Activated CD4-positive, alpha-beta T cell treated with anti-CD3 and anti-CD28 coated beads for 36 hours (primary cell): Measurements from ENCODE around the gene TREH. TPM values are rescaled to one million over a fixed set of nuclear protein-coding genes. Genes with fewer than 3 reads are reported as not detected.
A peak's percentile ranks its signal among the peaks of the same experiment; 100 is the strongest.

Experiments
- ATAC-seq: fragments of 200-7000 bp; cut with Tn5 transposase; one replicate; pipeline ENCODE4 v1.10.0; 2021; ENCODE audit warnings: mild to moderate bottlenecking, moderate library complexity
- CTCF ChIA-PET: fragments of 350-600 bp; sonication (Branson Sonifier 250); formaldehyde crosslinking; loops from one replicate; lab custom pipeline; 2021; ENCODE audit warnings: antibody characterized with exemption; lab: Charles Lee
- POLR2A ChIA-PET: fragments of 350-600 bp; sonication (Branson Sonifier 250); formaldehyde crosslinking; loops from one replicate; lab custom pipeline; 2021; ENCODE audit warnings: antibody characterized with exemption, inconsistent platforms; lab: Charles Lee
- DNase-seq: peaks from one replicate; pipeline ENCODE4 v3.0.0-alpha.2; 2020
- H3K27ac Mint-ChIP-seq: one replicate; pipeline ENCODE4 v1.8.0; 2021; ENCODE audit warnings: mixed read lengths
- H3K27me3 Mint-ChIP-seq: one replicate; pipeline ENCODE4 v1.8.0; 2021; ENCODE audit warnings: mixed read lengths
- H3K36me3 Mint-ChIP-seq: one replicate; pipeline ENCODE4 v1.8.0; 2021; ENCODE audit warnings: low read depth, mixed read lengths
- H3K4me1 Mint-ChIP-seq: one replicate; pipeline ENCODE4 v1.8.0; 2021; ENCODE audit warnings: mixed read lengths
- H3K4me3 Mint-ChIP-seq: one replicate; pipeline ENCODE4 v1.8.0; 2021; ENCODE audit warnings: mild to moderate bottlenecking, moderate library complexity, mixed read lengths
- H3K9me3 Mint-ChIP-seq: one replicate; pipeline ENCODE4 v1.8.0; 2021; ENCODE audit warnings: low read depth, mixed read lengths
- intact Hi-C, 2 experiments: fragments of 100-400 bp; cut with DNase I in 1 of 2; cut with micrococcal nuclease in 1 of 2; formaldehyde crosslinking; loops; one replicate each; pipeline versions ENCODE4 v1.14.2 to v1.15.1; 2022 to 2024; cut with DNase I, micrococcal nuclease
- total RNA-seq, 2 experiments: library from RNA; stranded (reverse); gene quantifications; one replicate each; pipeline ENCODE4 v1.2.3, GENCODE V29; 2021

TREH gene
- total RNA-seq, 2 experiments from 2014 or later = not detected

DNA sequence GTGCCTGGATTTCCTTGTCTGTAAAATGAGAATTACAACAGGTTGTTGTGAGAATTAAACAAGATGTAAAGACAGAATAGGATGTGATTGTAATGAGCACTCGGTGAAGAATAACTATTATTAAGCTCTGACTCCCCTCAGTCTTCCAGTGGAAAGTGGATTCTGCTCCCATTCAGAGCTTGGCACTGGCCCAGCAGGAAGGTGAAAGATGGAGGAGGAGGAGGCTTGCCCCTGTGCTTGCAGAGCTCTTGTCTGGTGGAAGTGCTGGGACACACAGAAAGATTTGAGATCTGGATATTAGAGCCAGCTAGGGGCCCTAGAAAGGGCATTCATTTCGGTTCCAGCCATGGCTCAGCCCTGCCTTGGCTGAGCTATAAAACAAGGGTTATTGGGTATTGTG, 43.8 kb downstream of the TREH start:
- intact Hi-C loops = no loop called here
- CTCF ChIA-PET = interaction anchor here (0.6 to 3.5 kb wide), 8 partner anchors 11 to 54 kb away, joined by 4 to 16 read pairs (median 7); no protein-coding TSS in a partner anchor
- ATAC-seq = no peak
- Mint-ChIP-seq H3K36me3 (no peaks in the 10 kb centered on the region), H3K4me1 (no peaks in the 10 kb centered on the region), H3K4me3 (no peak overlapping the region), H3K9me3 (no peaks in the 10 kb centered on the region), H3K27ac (no peak overlapping the region), H3K27me3 (no peaks in the 10 kb centered on the region)
- DNase-seq = no peak
- POLR2A ChIA-PET = no interaction called here

DNA sequence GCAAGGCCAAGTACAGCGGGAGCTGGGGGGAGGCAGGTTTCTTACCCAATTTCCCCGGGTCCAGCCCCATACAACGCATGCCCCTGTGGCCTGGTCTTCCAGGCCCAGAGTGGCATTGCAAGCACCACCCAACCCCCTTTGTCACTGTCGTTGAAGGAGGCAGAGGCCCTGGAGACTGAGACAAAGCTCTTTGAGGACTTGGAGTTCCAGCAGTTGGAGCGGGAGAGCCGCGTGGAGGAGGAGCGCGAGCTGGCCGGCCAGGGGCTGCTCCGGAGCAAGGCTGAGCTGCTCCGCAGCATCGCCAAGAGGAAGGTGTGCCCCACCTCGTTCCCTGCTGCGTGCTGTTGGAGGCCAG, 44.2 kb downstream of the TREH start:
- intact Hi-C loops = no loop called here

DNA sequence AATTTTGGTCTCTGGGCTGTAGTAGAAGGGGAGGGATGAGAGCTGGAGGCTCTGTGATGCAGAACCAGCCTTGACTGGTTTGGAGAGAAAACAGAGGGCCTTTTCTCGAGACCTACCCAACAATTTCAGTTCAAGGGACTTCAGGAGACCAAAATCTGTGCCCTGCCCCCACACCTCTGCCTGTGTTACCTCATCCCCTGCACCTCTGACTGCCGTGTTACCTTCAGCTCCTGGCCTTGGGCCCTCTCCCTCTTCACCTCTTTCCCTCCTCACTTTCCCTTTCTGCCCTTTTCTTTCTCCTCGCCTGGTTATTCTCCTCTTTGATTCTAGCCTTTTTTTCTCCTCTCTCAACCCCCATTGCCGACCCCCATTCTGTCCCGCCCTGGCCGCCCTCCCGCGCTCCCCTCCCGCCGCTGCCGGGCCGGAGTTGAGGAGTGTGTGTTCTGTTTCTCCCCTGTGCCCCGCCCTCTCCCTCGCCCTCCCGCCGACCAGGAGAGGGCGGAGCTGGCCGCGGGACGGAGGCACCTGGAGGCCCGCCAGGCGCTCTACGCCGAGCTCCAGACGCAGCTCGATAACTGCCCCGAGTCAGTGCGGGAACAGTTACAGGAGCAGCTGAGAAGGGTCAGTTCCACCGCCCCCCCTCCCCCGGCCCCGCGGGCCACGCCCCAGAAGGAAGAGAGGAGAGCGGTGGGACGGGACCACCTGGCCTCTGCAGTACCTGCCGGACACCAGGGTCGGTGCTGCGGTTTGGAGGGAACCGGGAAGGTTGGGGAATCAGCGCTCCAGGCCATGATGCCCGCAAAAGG, 44.8 kb downstream of the TREH start:
- Mint-ChIP-seq H3K4me3 (no peak overlapping the region), H3K36me3 (no peaks in the 10 kb centered on the region), H3K27ac (no peak overlapping the region), H3K27me3 (no peaks in the 10 kb centered on the region), H3K9me3 (no peaks in the 10 kb centered on the region), H3K4me1 (no peaks in the 10 kb centered on the region)
- ChIA-PET POLR2A (interaction anchor here (0.5 kb wide), 1 partner anchor 149 kb away, joined by 3 read pairs; no protein-coding TSS in a partner anchor), CTCF (interaction anchor here (1.1 to 3.5 kb wide), 4 partner anchors 10 to 55 kb away, joined by 3 to 16 read pairs (median 8); no protein-coding TSS in a partner anchor)
- DNase-seq (peak; percentile 41), ATAC-seq (peak; percentile 51)
- intact Hi-C loops = no loop called here

More for the DNA sequence above, 44.2 kb downstream of the TREH start:
- H3K9me3 Mint-ChIP-seq = no peaks in the 10 kb centered on the region
- POLR2A ChIA-PET = interaction anchor here (0.5 kb wide), 1 partner anchor 148 kb away, joined by 3 read pairs; no protein-coding TSS in a partner anchor
- no peaks in the 10 kb centered on the region for H3K27me3 Mint-ChIP-seq
- no peak overlapping the region for H3K27ac Mint-ChIP-seq
- DNase-seq (no peak), ATAC-seq (no peak)
- H3K36me3 Mint-ChIP-seq = no peaks in the 10 kb centered on the region
- no peak overlapping the region for H3K4me3 Mint-ChIP-seq
- H3K4me1 Mint-ChIP-seq = no peaks in the 10 kb centered on the region
- CTCF ChIA-PET = interaction anchor here (1.1 to 3.5 kb wide), 5 partner anchors 10 to 55 kb away, joined by 5 to 16 read pairs (median 8); no protein-coding TSS in a partner anchor

DNA sequence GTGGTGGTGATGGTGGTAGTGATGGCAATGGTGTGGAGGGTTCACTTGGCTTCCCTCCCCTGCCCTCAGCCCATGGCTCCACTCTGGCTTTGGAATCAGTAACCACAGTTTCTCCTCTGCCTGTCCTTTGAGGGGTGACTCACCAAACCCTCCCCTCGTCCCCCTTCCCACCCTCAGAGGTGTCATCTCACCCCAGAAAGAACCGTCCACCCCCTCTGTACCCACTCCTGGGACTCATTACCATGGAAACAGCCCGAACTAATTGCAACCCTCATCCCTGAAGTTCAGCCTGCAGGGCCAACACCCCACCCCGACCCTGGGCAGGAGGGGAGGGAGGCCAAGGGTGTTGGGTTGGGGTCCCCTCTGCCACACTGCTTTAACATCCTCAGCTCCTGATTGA, 45.5 kb downstream of the TREH start:
- no peak for DNase-seq
- Mint-ChIP-seq H3K4me1 (no peaks in the 10 kb centered on the region), H3K27ac (no peak overlapping the region), H3K4me3 (no peak overlapping the region), H3K36me3 (no peaks in the 10 kb centered on the region), H3K9me3 (no peaks in the 10 kb centered on the region), H3K27me3 (no peaks in the 10 kb centered on the region)
- intact Hi-C loops = no loop called here
- CTCF ChIA-PET = interaction anchor here (1.1 to 3.4 kb wide), 2 partner anchors 9 to 12 kb away, joined by 3 to 10 read pairs; no protein-coding TSS in a partner anchor
- POLR2A ChIA-PET = no interaction called here
- peak; percentile 19 for ATAC-seq

DNA sequence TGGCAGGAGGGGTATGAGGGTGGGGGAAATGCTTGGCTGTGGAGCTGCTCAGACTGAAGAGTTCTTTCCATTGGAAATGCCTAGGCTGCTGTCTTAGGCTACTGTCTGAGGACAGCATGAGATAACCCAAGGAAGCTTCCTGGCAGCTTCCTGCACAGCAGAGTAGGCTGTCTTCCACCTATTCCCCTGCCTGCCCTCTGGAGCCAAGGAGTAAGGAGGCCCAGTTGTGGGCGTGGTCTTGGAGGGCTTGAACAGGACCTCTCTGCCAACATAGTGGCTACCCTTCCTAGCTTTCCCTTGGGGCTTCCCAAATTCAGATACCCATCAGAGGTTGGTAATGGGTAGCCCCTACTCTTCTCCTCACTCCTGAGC, 46.1 kb downstream of the TREH start:
- no peak for DNase-seq
- intact Hi-C loops = no loop called here
- no peaks in the 10 kb centered on the region for H3K36me3 Mint-ChIP-seq
- POLR2A ChIA-PET = no interaction called here
- no peaks in the 10 kb centered on the region for H3K4me1 Mint-ChIP-seq
- no peak overlapping the region for H3K27ac Mint-ChIP-seq
- no peaks in the 10 kb centered on the region for H3K27me3 Mint-ChIP-seq
- no peaks in the 10 kb centered on the region for H3K9me3 Mint-ChIP-seq
- no peak overlapping the region for H3K4me3 Mint-ChIP-seq
- CTCF ChIA-PET = no interaction called here
- ATAC-seq = no peak

DNA sequence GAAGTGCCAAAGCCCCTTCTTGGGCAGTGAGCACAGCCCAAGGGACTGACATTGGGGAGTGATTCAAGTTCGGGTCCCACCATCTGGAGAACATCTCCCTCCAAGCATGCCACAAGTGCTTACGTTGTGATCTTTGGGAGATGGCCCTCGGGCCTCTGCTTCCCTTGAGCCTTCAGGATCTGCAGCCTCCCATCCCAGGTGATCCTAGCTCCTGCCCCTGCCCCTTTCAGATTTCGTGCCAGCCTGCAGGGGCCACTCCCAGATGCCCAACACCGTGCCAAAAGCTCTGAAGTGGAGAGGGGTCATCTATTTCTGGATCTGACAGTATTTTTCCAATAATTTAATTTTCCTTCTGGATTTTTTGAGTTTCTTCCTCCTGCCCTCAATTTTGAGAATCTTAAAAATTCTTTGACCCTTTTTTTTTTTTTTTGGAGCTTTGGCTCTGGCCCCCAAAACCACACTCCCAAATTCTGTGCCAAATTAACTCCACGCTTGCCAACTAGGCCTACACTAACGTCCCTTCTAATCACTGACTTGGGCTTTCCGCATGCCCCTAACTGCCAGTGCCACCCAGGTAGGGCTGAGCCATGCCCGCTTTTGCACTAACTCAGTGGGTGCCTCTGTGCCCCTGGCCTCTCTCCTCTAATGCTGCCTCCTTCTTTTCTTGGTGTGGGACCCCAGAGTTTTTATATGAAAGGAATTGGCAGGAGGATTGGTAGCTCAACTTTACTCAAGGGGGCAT, 46.7 kb downstream of the TREH start:
- Mint-ChIP-seq H3K4me1 (no peaks in the 10 kb centered on the region), H3K27ac (no peak overlapping the region), H3K4me3 (no peak overlapping the region), H3K9me3 (no peaks in the 10 kb centered on the region), H3K36me3 (no peaks in the 10 kb centered on the region), H3K27me3 (no peaks in the 10 kb centered on the region)
- DNase-seq (no peak), ATAC-seq (no peak)
- POLR2A ChIA-PET = interaction anchor here (0.6 kb wide), 1 partner anchor 41 kb away, joined by 3 read pairs; no protein-coding TSS in a partner anchor
- CTCF ChIA-PET = interaction anchor here (0.8 kb wide), 1 partner anchor 16 kb away, joined by 4 read pairs; no protein-coding TSS in a partner anchor
- intact Hi-C loops = no loop called here

DNA sequence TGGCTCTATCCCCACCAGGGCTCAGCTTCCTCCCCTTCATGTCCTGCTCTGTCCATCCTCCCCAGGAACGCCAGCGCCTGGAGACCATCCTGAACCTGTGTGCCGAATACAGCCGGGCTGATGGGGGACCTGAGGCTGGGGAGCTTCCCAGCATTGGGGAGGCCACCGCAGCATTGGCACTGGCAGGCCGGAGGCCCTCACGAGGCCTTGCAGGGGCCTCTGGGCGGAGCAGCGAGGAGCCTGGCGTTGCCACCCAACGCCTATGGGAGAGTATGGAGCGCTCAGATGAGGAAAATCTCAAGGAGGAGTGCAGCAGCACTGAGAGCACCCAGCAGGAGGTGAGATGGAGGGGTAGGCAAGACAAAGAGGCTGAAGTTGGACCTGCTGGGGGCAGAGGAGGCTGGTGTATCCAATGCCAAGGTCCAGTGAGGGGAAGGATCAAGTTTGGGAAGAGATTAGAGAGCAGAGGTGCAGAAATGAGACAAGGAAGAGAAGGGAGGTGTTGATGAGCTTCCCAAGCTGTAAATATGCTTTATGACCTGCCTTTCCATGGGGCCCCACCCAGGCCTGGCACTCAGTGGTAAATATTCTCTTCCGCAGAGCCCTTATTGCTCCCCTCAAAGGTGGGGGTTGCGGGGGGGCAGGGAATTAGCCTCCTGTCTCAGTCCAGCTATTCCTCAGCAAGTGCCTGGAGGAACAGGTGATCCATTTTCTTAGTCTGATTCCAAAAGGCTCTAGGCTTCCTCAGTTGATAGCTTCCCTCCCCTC, 48.1 kb downstream of the TREH start:
- H3K9me3 Mint-ChIP-seq = no peaks in the 10 kb centered on the region
- no peaks in the 10 kb centered on the region for H3K4me1 Mint-ChIP-seq
- DNase-seq (no peak), ATAC-seq (no peak)
- no peak overlapping the region for H3K4me3 Mint-ChIP-seq
- intact Hi-C loops = no loop called here
- H3K36me3 Mint-ChIP-seq = no peaks in the 10 kb centered on the region
- CTCF ChIA-PET = interaction anchor here (0.7 kb wide), 1 partner anchor 36 kb away, joined by 3 read pairs; no protein-coding TSS in a partner anchor
- no peaks in the 10 kb centered on the region for H3K27me3 Mint-ChIP-seq
- POLR2A ChIA-PET = no interaction called here
- H3K27ac Mint-ChIP-seq = no peak overlapping the region

DNA sequence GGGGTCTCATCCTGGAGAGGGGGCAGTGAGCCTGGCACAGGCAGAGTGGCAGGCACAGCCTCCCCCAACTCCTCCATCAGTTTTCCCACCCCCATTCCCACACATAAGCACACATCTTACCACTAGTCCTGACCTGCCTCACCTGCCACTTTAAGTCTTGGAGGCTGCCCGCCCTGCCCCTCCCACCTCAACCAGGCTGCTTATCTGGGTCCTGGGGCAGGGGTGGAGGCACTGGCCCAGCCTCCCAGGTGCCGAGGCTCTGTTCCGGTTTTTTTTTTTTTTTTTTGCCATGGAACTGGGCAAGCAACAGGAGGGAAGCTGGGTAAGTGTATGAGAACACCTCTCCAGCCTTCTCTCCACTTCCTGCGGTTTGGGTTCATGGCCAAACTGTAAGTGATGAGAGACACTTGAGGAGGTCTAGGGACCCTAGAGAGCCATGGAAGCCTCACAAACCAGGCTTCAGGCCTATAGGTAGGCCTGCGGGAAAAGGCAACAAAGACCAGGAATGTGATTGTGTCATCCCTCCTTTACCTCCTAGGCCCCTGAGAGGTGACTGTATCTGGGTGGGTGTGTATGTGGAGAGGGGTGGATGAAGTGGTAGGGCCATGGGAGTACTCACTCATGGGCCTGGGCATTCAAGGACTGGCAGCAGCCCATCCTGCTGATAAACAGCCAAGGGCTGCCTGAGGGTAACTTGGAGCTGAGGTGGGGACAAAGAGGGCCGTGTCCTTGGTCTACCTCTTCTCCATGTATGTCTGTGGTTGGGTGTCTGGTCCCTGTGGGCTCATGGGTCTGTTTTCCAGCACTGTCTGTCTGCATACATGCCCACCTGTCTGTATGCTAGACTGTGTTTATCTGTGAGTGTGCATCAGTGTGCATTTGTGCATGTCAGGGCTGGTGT, 49.4 kb downstream of the TREH start:
- intact Hi-C loops = no loop called here
- no peaks in the 10 kb centered on the region for H3K4me1 Mint-ChIP-seq
- H3K27me3 Mint-ChIP-seq = no peaks in the 10 kb centered on the region
- no peak overlapping the region for H3K4me3 Mint-ChIP-seq
- no peaks in the 10 kb centered on the region for H3K9me3 Mint-ChIP-seq
- H3K36me3 Mint-ChIP-seq = no peaks in the 10 kb centered on the region
- H3K27ac Mint-ChIP-seq = no peak overlapping the region
- DNase-seq (no peak), ATAC-seq (no peak)
- ChIA-PET POLR2A (no interaction called here), CTCF (interaction anchor here (0.6 to 0.7 kb wide), 2 partner anchors 27 to 173 kb away, joined by 3 to 4 read pairs; no protein-coding TSS in a partner anchor)

DNA sequence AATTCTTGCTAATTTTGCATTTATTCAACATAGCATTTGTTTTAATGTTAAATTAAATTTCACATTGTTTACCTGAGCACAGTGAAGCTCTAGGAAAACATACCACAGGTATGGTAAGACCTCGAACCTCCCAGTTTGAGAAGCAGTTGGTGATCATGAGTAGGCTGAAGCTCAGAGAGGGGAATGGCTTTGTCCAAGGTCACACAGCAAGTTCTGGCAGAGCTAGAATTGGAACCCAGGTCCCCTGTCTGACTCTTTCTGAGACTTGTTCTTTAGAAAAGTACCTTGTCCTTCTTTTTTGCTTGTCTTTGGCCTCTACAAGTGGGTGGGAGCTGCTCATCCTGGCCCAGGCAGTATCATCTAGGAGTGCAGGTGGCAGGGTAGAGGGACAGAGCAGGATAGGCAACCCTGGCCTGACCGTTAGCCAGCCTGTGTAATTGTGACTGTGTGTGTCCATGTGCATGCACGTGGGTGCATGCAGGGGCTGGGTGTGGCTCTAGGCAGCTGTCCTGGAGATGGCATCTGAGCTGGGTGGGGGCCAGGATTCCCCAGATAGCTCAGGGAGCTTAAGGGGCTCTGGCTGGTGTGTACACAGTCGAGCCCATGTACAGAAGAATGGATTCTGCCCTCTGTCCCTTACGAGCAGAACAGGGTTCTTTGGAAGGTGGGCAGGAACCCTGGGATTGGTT, 50.4 kb downstream of the TREH start:
- ATAC-seq (no peak), DNase-seq (no peak)
- no peaks in the 10 kb centered on the region for H3K36me3 Mint-ChIP-seq
- no peak overlapping the region for H3K4me3 Mint-ChIP-seq
- ChIA-PET CTCF (interaction anchor here (0.7 to 0.8 kb wide), 2 partner anchors 29 to 124 kb away, joined by 3 to 4 read pairs; no protein-coding TSS in a partner anchor), POLR2A (interaction anchor here (0.7 kb wide), 1 partner anchor 59 kb away, joined by 4 read pairs; no protein-coding TSS in a partner anchor)
- H3K9me3 Mint-ChIP-seq = no peaks in the 10 kb centered on the region
- H3K4me1 Mint-ChIP-seq = no peaks in the 10 kb centered on the region
- H3K27me3 Mint-ChIP-seq = no peaks in the 10 kb centered on the region
- H3K27ac Mint-ChIP-seq = no peak overlapping the region
- intact Hi-C loops = no loop called here

DNA sequence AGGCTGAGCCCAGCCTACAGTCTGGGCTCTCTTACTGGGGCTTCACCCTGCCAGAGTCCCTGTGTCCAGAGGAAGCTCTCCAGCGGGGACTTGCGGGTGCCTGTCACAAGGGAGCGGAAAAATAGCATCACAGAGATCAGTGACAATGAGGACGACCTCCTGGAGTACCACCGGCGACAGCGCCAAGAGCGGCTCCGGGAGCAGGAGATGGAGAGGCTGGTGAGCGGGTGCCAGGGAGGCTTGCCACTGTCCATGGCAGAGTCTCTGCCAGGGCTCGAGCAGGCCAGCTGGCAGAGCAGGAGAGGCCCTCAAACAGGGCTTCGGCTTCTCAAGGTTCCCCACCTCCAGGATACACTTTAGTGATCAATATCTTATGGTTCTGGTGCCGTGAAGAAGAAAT, 51.0 kb downstream of the TREH start:
- no peak for DNase-seq
- ChIA-PET CTCF (interaction anchor here (0.7 to 0.8 kb wide), 2 partner anchors 30 to 123 kb away, joined by 3 to 4 read pairs; no protein-coding TSS in a partner anchor), POLR2A (interaction anchor here (0.7 kb wide), 1 partner anchor 59 kb away, joined by 4 read pairs; no protein-coding TSS in a partner anchor)
- Mint-ChIP-seq H3K27ac (no peak overlapping the region), H3K9me3 (no peaks in the 10 kb centered on the region), H3K4me3 (no peak overlapping the region), H3K4me1 (no peaks in the 10 kb centered on the region), H3K27me3 (no peaks in the 10 kb centered on the region), H3K36me3 (no peaks in the 10 kb centered on the region)
- ATAC-seq = no peak
- intact Hi-C loops = no loop called here
